ENCODE data around the gene CEP72. TPM values are rescaled to one million over a fixed set of nuclear protein-coding genes. Genes with fewer than 3 reads are reported as not detected.
"Not testable (repeated sequence)": the region's sequence is repeated elsewhere in the genome, so short reads cannot be mapped to it uniquely, and the experiment has no call there.

CEP72 gene
- total and polyA plus RNA-seq, 2 experiments from 2014 or later = 1.7 to 2.4 TPM

DNA sequence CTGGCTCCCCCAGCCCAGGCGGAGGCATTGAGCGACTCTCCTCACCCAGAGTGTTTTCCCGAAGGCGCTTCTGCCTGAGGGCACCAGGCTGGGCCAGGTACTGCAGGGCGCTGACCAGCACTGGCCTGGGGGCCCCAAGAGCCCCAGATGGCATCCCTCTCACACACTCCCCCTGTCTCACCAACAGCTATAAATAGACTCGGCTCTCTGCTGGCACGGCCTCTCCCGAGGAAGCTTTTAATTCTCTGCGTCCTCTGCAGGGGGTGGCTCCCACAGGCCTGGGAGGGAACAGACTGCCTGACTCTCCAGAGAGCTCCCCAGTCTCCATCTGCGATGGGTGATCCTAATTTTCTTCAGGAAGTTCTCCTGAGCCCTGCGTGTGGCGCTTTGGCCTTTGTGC is 78.2 kb downstream of the CEP72 start:
- no CpG with 5 or more reads among the region's 12 CpGs for WGBS, 2 experiments (ENCODE audit: low coverage in 1 of 2, low lambda C conversion rate in 2 of 2, missing lambda C conversion rate in 2 of 2)

DNA sequence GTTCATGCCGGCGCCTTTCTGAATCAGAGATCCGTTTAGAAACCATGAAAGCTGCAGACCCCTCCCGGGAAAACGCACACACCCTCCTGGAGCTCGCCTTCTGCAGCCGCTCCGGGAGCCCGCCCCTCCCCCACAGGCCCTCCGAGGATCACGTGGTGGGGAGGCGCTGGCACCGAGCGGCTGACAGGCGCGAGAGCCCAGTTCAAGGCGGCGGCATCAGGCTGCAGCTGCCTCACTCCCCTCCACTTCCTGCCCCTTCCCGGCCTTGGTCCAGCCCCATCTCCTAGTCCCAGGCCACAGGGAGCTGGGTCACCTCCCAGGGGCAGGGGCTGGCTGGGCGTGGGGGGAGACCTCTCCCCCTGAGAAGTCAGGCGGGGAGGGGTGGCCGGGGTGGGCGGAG is 78.9 kb downstream of the CEP72 start:
- H3K36me3 ChIP-seq (ENCODE audit: low read depth); H3K4me3 ChIP-seq; H3F3A ChIP-seq (ENCODE audit: insufficient read depth); H3K9me3 ChIP-seq (ENCODE audit: low read depth); H2AFZ ChIP-seq; H3K79me2 ChIP-seq (ENCODE audit: insufficient read depth); DNase-seq; H3K27ac ChIP-seq; H3K9ac ChIP-seq; H3K4me1 ChIP-seq (ENCODE audit: insufficient read depth); H3K27me3 ChIP-seq (replicated peaks; ENCODE audit: insufficient read depth); in situ Hi-C loops (cut with MboI); H3K9me2 ChIP-seq (ENCODE audit: insufficient read depth); H4K20me1 ChIP-seq (ENCODE audit: insufficient read depth); H3K4me2 ChIP-seq (ENCODE audit: unreplicated experiment): not testable (repeated sequence)
- 2 to 20% methylated on average over 1 to 14 of the region's 23 CpGs for WGBS, 2 experiments (ENCODE audit: low coverage in 1 of 2, low lambda C conversion rate in 2 of 2, missing lambda C conversion rate in 2 of 2)

More for the DNA sequence above, 78.2 kb downstream of the CEP72 start:
- H3K27me3 ChIP-seq (replicated peaks; ENCODE audit: insufficient read depth); DNase-seq; H3F3A ChIP-seq (ENCODE audit: insufficient read depth); H3K9me3 ChIP-seq (ENCODE audit: low read depth); H3K9me2 ChIP-seq (ENCODE audit: insufficient read depth); H4K20me1 ChIP-seq (ENCODE audit: insufficient read depth); H2AFZ ChIP-seq; H3K4me3 ChIP-seq; H3K4me1 ChIP-seq (ENCODE audit: insufficient read depth); H3K4me2 ChIP-seq (ENCODE audit: unreplicated experiment); H3K36me3 ChIP-seq (ENCODE audit: low read depth); H3K27ac ChIP-seq; H3K79me2 ChIP-seq (ENCODE audit: insufficient read depth); in situ Hi-C loops (cut with MboI); H3K9ac ChIP-seq: not testable (repeated sequence)

DNA sequence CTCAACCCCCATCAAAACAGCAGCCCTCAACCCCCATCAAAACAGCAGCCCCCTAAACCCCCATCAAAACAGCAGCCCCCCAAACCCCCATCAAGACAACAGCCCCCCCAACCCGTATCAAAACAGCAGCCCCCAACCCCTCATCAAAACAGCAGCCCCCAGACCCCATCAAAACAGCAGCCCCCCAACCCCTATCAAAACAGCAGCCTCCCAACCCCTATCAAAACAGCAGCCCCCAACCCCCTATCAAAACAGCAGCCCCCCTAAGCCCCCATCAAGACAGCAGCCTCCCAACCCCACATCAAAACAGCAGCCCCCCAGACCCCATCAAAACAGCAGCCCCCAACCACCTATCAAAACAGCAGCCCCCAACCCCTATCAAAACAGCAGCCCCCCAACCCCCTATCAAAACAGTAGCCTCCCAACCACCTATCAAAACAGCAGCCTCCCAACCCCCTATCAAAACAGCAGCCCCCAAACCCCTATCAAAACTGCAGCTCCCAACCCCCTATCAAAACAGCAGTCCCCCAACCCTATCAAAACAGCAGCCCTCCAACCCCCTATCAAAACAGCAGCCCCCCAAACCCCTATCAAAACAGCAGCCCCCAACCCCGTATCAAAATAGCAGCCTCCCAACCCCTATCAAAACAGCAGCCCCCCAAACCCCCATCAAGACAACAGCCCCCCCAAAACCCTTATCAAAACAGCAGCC is 79.8 kb downstream of the CEP72 start:
- no peak overlapping the region for H3K27ac ChIP-seq
- no peaks in the 10 kb centered on the region for H3K9me2 ChIP-seq (ENCODE audit: insufficient read depth)
- H3K27me3 ChIP-seq (replicated peaks; ENCODE audit: insufficient read depth) = no peaks in the 10 kb centered on the region
- no peaks in the 10 kb centered on the region for H3K36me3 ChIP-seq (ENCODE audit: low read depth)
- H3K9me3 ChIP-seq (ENCODE audit: low read depth) = no peaks in the 10 kb centered on the region
- 0 to 20% methylated on average over 1 to 2 of the region's 2 CpGs for WGBS, 2 experiments (ENCODE audit: low coverage in 1 of 2, low lambda C conversion rate in 2 of 2, missing lambda C conversion rate in 2 of 2)
- H4K20me1 ChIP-seq (ENCODE audit: insufficient read depth) = no peaks in the 10 kb centered on the region
- no peak overlapping the region for H2AFZ ChIP-seq
- no peaks in the 10 kb centered on the region for H3K79me2 ChIP-seq (ENCODE audit: insufficient read depth)
- H3K9ac ChIP-seq = no peak overlapping the region
- in situ Hi-C loops (cut with MboI) = no loop called here
- TF ChIP-seq EZH2phosphoT487 (IDR thresholded peaks at IDR 0.05; ENCODE audit: insufficient read depth, low read depth) = no peak
- no peak for TF ChIP-seq EZH2 (IDR thresholded peaks at IDR 0.05; ENCODE audit: insufficient read depth, poor library complexity, severe bottlenecking)
- DNase-seq = no peak
- H3K4me1 ChIP-seq (ENCODE audit: insufficient read depth) = no peaks in the 10 kb centered on the region
- H3F3A ChIP-seq (ENCODE audit: insufficient read depth) = no peaks in the 10 kb centered on the region
- H3K4me3 ChIP-seq = no peak overlapping the region
- H3K4me2 ChIP-seq (ENCODE audit: unreplicated experiment) = no peak overlapping the region

DNA sequence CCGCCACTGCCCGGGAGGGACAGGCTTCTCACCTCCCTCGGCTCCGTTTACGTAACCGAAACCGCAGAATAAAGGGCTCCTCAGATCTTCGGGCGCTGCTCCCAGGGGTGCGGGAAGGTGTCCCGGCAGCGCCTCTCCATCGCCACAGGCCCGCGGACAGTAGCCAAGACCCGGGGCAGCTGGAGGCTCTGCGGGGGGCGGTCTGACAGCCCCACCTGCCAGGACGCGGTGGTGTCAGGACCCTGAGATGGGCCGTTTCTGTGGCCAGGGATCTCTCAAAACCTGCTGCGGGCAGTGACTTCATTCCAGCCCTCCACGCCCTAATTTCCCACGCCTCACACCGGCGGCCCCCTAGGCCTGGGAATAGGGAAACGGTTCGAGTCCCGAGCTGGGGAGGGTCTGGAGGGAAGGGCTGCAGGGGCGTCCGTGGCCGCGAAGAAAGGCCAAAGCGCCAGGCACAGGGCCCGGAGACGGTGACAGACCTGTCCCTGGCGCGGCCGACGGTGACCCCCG is 80.4 kb downstream of the CEP72 start:
- H3K27ac ChIP-seq; H3K27me3 ChIP-seq (replicated peaks; ENCODE audit: insufficient read depth); H3K4me1 ChIP-seq (ENCODE audit: insufficient read depth); H4K20me1 ChIP-seq (ENCODE audit: insufficient read depth); H2AFZ ChIP-seq; H3K9me2 ChIP-seq (ENCODE audit: insufficient read depth); H3F3A ChIP-seq (ENCODE audit: insufficient read depth); H3K9ac ChIP-seq; H3K79me2 ChIP-seq (ENCODE audit: insufficient read depth); H3K9me3 ChIP-seq (ENCODE audit: low read depth); DNase-seq; in situ Hi-C loops (cut with MboI); H3K36me3 ChIP-seq (ENCODE audit: low read depth): not testable (repeated sequence)
- WGBS, 2 experiments (ENCODE audit: low coverage in 1 of 2, low lambda C conversion rate in 2 of 2, missing lambda C conversion rate in 2 of 2) = 0 to 1% methylated on average over 20 to 36 of the region's 41 CpGs
- Histone ChIP-seq H3K4me2 (ENCODE audit: unreplicated experiment) (peak overlapping the region; percentile 28), H3K4me3 (peak overlapping the region; percentile 5; the same call in 1 of the 2 replicates)
- TF ChIP-seq EZH2 (IDR thresholded peaks at IDR 0.05; ENCODE audit: insufficient read depth, poor library complexity, severe bottlenecking) = peak; percentile 80

DNA sequence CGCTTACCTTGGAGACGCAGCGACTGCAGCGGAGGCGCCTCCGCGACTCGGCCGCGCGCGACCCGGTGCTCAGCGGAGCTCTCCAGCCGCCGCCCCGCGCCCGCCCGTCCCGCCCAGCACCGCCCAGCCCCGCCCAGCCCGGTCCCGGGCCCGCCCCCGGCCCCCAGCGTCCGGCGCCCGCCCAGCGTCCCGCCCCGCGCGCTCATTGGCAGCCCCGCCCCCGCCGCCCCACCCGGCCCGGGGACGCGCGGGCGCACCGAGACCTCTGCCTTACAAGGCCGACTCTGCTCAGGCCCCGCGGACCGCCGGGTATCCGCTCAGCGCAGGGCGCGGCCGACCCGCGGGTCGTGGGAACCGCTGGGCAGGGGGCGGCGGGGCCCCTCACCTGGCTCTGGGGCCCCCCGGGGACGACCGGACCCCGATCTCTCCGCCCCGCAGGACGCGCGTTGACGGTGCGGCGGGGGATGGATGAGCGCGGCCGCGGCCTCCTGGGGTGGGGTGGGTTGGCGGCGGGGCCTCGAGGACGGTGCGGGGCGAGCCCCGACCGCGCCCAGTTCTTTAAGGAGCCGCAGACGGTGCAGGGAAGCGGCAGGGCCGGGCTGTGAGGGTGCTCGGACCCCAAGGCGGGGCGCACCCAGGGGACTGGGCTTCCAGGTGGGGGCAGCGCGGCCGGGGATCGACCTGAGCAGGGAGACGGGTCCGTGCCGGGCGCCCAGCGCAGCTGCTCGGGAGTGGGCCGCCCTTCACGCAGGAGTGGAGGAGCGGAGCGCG is 81.3 kb downstream of the CEP72 start, which contains the start of gene TPPP:
Gene TPPP (minus strand): TSS at position 82 of the 771 bp plus-strand sequence. CDS start 15,292 bp downstream, outside the sequence.
- Histone ChIP-seq H3K4me3 (peak within 1 kb of the TSS; percentile 5; the same call in 1 of the 2 replicates), H3K4me2 (ENCODE audit: unreplicated experiment) (peak within 1 kb of the TSS; percentile 28)
- H3K4me1 ChIP-seq (ENCODE audit: insufficient read depth); H3K27ac ChIP-seq; H3K36me3 ChIP-seq (ENCODE audit: low read depth); H4K20me1 ChIP-seq (ENCODE audit: insufficient read depth); H2AFZ ChIP-seq; H3K79me2 ChIP-seq (ENCODE audit: insufficient read depth); H3K9me2 ChIP-seq (ENCODE audit: insufficient read depth); H3K27me3 ChIP-seq (replicated peaks; ENCODE audit: insufficient read depth); in situ Hi-C loops (cut with MboI); H3F3A ChIP-seq (ENCODE audit: insufficient read depth); H3K9ac ChIP-seq; H3K9me3 ChIP-seq (ENCODE audit: low read depth): not testable (repeated sequence)
- peak; percentile 65 for DNase-seq
- WGBS, 2 experiments (ENCODE audit: low coverage in 1 of 2, low lambda C conversion rate in 2 of 2, missing lambda C conversion rate in 2 of 2) = 1% methylated on average over 35 of the region's 109 CpGs; no CpG with 5 or more reads in 1 of the 2 experiments

DNA sequence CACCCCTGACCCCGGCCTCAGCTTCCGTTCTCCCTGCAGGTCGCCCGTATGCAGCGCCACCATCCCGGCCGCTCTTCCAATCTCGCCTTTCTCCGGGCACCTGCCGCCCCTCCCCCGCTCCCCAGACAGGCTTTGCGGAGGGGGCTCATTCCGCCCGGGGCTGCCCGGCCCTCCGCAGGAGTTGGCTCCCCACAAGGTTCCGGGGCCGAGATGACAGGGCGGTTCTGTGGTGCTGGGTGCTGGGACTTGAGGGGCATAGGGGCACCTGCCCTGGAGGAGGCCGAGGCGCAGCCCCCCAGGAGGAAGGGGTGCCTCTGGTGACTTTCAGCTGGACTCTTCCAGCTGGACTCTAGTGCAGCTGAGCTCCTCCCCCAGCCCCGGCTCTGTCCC is 81.9 kb downstream of the CEP72 start:
- in situ Hi-C loops (cut with MboI) = not testable (repeated sequence)
- WGBS, 2 experiments (ENCODE audit: low coverage in 1 of 2, low lambda C conversion rate in 2 of 2, missing lambda C conversion rate in 2 of 2) = 1 to 2% methylated on average over 10 to 16 of the region's 22 CpGs

More for the DNA sequence above, 81.9 kb downstream of the CEP72 start:
- not testable (repeated sequence) for H3K27me3 ChIP-seq (replicated peaks; ENCODE audit: insufficient read depth); H3F3A ChIP-seq (ENCODE audit: insufficient read depth); H3K9me2 ChIP-seq (ENCODE audit: insufficient read depth); H2AFZ ChIP-seq; H3K9ac ChIP-seq; H3K4me1 ChIP-seq (ENCODE audit: insufficient read depth); DNase-seq; H3K4me3 ChIP-seq; H3K9me3 ChIP-seq (ENCODE audit: low read depth); H3K27ac ChIP-seq; H4K20me1 ChIP-seq (ENCODE audit: insufficient read depth); H3K36me3 ChIP-seq (ENCODE audit: low read depth); H3K4me2 ChIP-seq (ENCODE audit: unreplicated experiment); H3K79me2 ChIP-seq (ENCODE audit: insufficient read depth)

All from GM23248 (cell line).